Measurements from ENCODE around the gene TMPRSS6. TPM values are rescaled to one million over a fixed set of nuclear protein-coding genes. Genes with fewer than 3 reads are reported as not detected.
A peak's percentile ranks its signal among the peaks of the same experiment; 100 is the strongest.

The TMPRSS6 gene
- total and polyA plus RNA-seq, 8 donors, result 0.25 to 1.5 (median 0.46) TPM; not detected in 4

DNA sequence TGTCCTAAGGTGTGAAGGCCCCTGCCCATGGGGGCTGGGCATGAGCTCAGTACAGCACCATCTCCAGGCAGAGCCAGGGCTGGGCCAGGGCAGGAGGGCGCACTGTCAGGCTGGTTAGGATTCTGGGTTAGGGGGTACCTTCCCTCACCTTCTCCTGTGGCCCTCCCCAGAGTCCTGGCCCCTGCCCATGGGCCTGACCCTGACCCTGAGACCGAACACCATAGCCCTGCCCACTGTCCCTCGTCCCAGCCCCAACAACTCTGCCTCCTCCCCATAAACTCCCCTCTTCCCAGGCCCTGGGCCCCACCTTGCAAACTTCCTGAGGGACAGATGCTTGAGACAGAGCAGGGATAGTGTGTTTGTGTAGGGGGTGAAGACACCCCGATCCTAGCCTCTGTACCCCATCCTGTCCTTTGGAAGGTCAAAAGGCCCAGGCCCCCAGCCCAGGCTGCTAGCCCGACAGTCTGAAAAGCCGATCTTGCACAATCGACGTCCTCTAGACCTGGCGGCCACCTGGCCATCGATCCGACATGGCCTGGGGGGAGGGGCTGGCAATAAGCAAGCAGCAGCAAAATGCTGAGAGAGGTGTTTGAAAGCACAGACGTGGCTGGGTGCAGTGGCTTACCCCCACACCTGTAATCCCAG, 2.7 kb upstream of the TMPRSS6 start:
- Histone ChIP-seq H3K9me3 (no peaks in the 10 kb centered on the region), H3K4me1 (no peaks in the 10 kb centered on the region), H3K27me3 (peaks cover 0 to 41% (median 0%) of the 10 kb centered on the region in 3 donors), H3K36me3 (no peaks in the 10 kb centered on the region), H3K27ac (no peak overlapping the region), H3K4me3 (no peak overlapping the region)
- DNase-seq, result peak in 1 of 2 donors; percentile 45
- intact Hi-C loops (cut with DNase I; ENCODE audit: low total_unique reads), result no loop called here
- WGBS, 5 donors, result 59 to 81% (median 69%) methylated on average over 3 to 12 of the region's 12 CpGs
- TF ChIP-seq, protein P1, sequence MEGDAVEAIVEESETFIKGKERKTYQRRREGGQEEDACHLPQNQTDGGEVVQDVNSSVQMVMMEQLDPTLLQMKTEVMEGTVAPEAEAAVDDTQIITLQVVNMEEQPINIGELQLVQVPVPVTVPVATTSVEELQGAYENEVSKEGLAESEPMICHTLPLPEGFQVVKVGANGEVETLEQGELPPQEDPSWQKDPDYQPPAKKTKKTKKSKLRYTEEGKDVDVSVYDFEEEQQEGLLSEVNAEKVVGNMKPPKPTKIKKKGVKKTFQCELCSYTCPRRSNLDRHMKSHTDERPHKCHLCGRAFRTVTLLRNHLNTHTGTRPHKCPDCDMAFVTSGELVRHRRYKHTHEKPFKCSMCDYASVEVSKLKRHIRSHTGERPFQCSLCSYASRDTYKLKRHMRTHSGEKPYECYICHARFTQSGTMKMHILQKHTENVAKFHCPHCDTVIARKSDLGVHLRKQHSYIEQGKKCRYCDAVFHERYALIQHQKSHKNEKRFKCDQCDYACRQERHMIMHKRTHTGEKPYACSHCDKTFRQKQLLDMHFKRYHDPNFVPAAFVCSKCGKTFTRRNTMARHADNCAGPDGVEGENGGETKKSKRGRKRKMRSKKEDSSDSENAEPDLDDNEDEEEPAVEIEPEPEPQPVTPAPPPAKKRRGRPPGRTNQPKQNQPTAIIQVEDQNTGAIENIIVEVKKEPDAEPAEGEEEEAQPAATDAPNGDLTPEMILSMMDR (IDR thresholded peaks at IDR 0.05), result no peak

DNA sequence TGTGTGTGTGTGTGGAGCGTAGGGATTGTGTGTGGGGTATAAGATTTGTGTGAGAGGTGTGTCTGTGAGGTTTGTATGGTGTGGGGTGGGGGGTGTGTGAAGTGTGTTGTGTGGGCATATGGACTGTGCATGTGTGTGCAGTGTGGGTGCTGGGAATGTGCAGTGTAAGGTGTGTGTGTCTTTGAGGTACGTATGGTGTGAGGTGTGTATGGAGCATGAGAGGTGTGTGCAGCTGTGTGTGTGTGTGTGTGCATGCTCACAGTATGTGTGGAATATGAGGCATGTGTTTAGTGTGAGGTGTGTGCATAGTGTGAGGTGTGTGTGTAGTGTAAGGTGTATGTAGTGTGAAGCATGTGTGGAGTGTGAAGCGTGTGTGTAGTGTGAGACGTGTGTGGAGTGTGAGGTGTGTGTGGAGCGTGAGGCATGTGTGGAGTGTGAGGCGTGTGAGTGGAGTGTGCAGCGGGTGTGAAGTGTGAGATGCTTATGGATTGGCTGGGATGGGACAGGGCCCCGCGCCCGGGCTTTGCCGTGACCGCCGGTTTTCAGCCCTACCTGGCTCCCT, 1.7 kb upstream of the TMPRSS6 start:
- Histone ChIP-seq H3K4me3 (no peak overlapping the region), H3K27ac (no peak overlapping the region), H3K4me1 (no peaks in the 10 kb centered on the region), H3K27me3 (peaks cover 0 to 48% (median 0%) of the 10 kb centered on the region in 3 donors), H3K9me3 (no peaks in the 10 kb centered on the region), H3K36me3 (no peaks in the 10 kb centered on the region)
- TF ChIP-seq POLR2A (IDR thresholded peaks at IDR 0.05) (no peak), POLR2AphosphoS5 (IDR thresholded peaks at IDR 0.05) (no peak), EP300 (IDR thresholded peaks at IDR 0.05) (no peak)
- TF ChIP-seq, protein P1 (IDR thresholded peaks at IDR 0.05), result no peak
- DNase-seq, result no peak
- intact Hi-C loops (cut with DNase I; ENCODE audit: low total_unique reads), result no loop called here
- WGBS, 5 donors, result 89 to 94% (median 90%) methylated on average over 13 of the region's 13 CpGs

DNA sequence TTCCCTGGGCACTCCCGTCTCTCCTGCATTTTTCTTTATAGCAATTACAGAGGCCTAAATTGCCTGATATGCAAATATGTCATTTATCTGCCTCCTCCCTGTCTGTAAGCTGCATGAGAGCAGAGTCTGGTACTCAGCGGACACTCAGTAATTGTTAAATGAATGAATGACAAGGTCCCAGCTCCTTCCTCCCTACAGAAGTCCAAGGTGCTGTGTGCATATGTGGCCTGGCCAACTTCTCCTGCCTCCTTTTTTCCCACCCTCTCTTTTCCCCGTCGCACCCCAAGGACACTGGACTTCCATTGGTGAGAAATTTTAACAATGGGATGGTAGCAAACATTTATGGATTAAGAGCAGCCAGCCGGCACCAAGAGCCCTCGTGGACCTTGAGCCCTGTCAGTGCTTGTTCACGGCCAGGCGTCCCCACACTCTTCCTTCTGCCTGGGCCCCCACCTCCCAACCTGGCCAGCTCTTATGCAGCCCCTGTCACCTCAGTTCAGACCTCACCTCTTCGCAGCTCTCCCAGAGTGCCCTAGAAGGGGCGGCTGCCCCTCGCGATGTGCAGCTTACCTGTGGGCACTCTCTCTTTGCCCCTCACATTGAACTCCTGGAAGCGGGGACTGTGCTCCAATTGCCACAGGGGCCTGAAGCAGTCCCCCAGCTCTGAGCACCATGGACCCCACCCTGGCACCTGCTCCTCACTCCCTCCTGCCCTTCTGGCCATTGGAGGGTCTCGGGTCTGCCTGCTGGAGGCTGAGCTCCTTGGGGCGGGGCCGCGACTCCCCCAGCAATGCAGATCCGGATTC, 1.5 kb downstream of the TMPRSS6 start:
- Histone ChIP-seq H3K36me3 (no peaks in the 10 kb centered on the region), H3K27me3 (peaks cover 0 to 50% (median 0%) of the 10 kb centered on the region in 3 donors), H3K4me3 (no peak overlapping the region), H3K27ac (no peak overlapping the region), H3K4me1 (no peaks in the 10 kb centered on the region), H3K9me3 (no peaks in the 10 kb centered on the region)
- no peak for DNase-seq
- TF ChIP-seq POLR2AphosphoS5 (IDR thresholded peaks at IDR 0.05) (no peak), EP300 (IDR thresholded peaks at IDR 0.05) (no peak), POLR2A (IDR thresholded peaks at IDR 0.05) (no peak)
- TF ChIP-seq, protein P1 (IDR thresholded peaks at IDR 0.05), result no peak
- WGBS, 5 donors, result 83 to 91% (median 89%) methylated on average over 17 to 18 of the region's 18 CpGs
- intact Hi-C loops (cut with DNase I; ENCODE audit: low total_unique reads), result no loop called here

DNA sequence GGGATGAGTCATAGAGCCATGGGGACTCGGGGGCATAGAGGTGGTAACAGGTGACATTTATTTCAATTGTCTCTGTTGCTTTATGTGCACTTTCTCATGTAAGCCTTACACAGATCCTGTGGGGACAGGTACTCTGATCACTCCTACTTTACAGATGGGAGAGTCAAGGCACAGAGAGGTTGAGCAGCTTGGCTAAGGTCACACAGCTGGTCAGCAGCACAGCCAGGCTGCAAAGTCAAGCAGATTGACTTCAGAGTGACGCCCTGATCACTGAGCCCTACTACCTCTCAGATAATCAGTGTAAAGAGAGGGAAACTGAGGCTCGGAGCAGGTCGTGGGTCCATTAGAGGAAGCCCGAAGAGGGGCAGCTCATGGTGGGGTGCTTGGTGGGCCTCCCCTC, 3.5 kb downstream of the TMPRSS6 start:
- H3K27ac ChIP-seq, result no peak overlapping the region
- no peaks in the 10 kb centered on the region for H3K9me3 ChIP-seq
- H3K27me3 ChIP-seq, result peaks cover 0 to 44% (median 0%) of the 10 kb centered on the region in 3 donors
- DNase-seq, result no peak
- WGBS, 5 donors, result 78 to 88% (median 87%) methylated on average over 5 of the region's 5 CpGs
- no peaks in the 10 kb centered on the region for H3K4me1 ChIP-seq
- intact Hi-C loops (cut with DNase I; ENCODE audit: low total_unique reads), result no loop called here
- H3K4me3 ChIP-seq, result no peak overlapping the region
- TF ChIP-seq POLR2AphosphoS5 (IDR thresholded peaks at IDR 0.05) (no peak), EP300 (IDR thresholded peaks at IDR 0.05) (no peak)
- TF ChIP-seq, protein P1 (IDR thresholded peaks at IDR 0.05), result no peak
- no peaks in the 10 kb centered on the region for H3K36me3 ChIP-seq

Measured in stomach (tissue), 9 donors.